GM12873 (cell line): ENCODE results near the gene COL28A1.

Source experiments
- TF ChIP-seq, protein P1 (sequence below): IDR thresholded peaks from 2 replicates; pipeline ENCODE4 v1.5.1; 2012; ENCODE audit warnings: low read depth, mild to moderate bottlenecking, moderate library complexity, low read length, control low read depth; ENCODE audit not compliant: insufficient read depth; ENCODE audit errors: missing control alignments

COL28A1 gene

GRCh38 chr7:7529328-7529727 lies 6.3 kb downstream of the COL28A1 start:
- TF ChIP-seq, protein P1, sequence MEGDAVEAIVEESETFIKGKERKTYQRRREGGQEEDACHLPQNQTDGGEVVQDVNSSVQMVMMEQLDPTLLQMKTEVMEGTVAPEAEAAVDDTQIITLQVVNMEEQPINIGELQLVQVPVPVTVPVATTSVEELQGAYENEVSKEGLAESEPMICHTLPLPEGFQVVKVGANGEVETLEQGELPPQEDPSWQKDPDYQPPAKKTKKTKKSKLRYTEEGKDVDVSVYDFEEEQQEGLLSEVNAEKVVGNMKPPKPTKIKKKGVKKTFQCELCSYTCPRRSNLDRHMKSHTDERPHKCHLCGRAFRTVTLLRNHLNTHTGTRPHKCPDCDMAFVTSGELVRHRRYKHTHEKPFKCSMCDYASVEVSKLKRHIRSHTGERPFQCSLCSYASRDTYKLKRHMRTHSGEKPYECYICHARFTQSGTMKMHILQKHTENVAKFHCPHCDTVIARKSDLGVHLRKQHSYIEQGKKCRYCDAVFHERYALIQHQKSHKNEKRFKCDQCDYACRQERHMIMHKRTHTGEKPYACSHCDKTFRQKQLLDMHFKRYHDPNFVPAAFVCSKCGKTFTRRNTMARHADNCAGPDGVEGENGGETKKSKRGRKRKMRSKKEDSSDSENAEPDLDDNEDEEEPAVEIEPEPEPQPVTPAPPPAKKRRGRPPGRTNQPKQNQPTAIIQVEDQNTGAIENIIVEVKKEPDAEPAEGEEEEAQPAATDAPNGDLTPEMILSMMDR: no peak

DNA sequence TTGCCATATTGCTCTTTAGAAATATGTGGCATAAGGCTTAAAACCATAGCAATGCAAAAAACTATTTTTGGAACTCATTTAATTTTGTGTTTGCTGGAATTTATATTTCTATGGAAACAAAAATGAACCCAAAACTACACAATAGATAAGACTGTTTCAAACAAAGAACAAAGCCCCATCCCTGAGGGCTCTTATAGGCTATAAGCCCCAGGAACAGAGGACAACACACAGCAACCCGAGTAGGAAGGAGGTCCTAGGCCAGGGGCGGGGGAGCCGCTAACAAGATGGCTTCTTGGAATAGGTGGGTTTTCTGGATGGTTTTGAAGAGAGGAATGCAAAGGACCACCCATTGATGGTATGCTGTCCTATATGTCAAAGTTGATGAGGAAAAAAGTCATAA lies 8.6 kb downstream of the COL28A1 start:
- TF ChIP-seq, protein P1: no peak

DNA sequence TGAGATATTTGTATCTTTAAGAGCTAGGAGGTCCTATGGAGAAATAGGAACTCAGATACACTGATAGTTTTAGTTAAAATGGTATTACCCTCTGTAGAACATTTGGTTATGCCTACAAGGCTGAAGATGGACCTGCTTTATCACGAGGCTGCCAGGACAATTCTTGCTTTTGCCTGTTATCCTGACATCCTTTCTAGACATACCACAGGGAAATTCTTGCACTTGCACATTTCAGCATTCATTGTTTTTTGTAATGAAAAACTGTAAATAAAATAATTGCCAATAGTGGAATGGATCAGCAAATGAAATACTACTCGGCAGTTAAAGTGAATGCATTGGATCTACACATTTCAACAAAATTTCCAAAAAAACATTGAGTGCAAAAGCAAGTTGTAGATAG lies 9.7 kb downstream of the COL28A1 start:
- TF ChIP-seq, protein P1: no peak

DNA sequence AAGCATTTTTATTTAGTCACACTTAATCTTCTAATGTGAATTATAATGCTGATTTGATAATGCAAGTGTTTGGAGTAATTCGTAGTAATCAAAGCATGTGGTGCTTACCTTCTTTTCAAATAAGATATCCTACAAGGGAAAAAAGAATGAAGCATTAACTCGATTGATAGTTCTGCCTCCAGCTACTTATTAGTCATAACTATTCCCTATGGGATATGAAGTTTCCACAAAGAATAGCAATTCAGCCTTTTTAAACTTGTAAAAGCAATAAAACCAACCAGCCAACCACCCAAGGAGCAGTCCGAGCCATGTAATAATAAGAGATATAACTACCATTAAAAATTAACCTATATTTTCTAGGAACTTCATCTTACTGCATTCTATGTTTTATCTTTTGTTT lies 11.6 kb downstream of the COL28A1 start:
- TF ChIP-seq, protein P1: no peak

DNA sequence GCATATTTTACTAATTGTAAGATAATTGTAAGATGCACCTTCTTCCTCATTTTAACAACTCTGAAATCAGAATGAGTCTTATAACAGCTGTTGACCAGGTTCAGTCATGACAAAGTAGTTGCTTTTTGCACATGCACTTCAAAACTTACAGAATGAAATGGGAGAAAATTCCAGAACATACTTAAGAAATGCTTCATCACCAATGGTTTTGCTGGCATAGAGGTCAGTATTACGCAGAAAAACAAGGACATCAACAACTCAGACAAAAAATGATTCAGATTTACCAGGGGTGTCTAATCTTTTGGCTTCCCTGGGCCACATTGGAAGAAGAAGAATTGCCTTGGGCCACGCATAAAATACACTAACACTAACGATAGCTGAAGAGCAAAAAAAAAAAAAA lies 13.3 kb downstream of the COL28A1 start:
- TF ChIP-seq, protein P1: no peak

DNA sequence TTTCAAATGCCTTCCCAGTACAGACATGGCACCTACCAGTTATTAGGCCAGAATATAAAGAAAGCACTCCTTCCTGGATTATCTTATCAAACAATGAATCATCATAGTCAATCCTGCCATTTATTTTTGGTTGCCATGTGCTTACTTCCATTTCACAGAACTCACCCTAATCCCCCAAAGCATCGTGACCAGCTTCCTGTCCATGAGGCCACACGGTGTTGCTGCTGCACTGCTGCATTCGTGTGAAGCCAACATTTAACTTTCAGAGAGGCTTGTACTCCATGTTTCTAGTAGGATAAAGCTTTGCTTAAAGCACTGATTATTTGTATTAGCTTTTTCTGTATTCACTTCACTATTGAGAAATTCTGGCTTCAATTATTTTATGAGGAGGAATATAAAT lies 14.4 kb downstream of the COL28A1 start:
- TF ChIP-seq, protein P1: peak; percentile 2

DNA sequence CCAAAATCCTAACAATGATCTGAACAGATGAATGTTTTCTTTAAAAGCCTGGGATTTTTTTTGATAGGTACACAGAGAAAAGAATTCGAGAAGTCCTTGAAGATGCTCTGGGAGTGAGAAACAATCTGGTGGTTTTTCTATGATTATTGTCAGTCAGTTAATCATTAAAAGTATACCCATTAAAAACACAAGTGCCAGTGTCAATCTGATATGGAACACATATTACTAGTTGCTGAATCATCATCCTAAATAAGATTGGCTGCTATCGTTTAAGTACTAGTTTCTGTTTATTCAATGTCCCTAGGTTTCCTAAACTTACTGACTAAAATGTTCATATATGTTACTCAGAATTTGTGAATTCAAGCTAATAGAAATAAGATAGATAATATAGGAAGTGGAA lies 16.1 kb downstream of the COL28A1 start:
- TF ChIP-seq, protein P1: no peak
